ENCODE measurements around the gene ASH1L. TPM values are rescaled to one million over a fixed set of nuclear protein-coding genes. Genes with fewer than 3 reads are reported as not detected.

The ASH1L gene
- total and polyA plus RNA-seq, 3 donors from 2014 or later: 20.6 to 93.0 (median 87.6) TPM

DNA sequence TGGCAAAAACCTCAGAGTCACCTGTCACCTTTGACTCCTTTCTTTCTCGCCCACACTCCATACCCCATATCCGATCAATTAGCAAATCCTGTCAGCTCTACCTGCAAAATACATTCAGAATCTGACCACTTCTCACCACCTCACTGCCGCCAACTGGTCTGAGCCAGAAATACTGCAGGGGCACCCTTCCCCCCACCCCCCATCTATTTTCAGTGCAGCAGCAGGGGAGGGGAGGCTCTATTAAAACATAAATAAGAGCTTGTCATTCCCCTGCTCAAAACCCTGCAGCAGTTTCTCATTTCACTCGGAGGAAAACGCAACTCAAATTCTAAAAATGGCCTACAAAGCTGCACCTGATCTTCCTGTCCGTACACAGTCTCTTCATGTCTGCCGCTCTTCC, 265.2 kb downstream of the ASH1L start:
- intact Hi-C loops (cut with DNase I; ENCODE audit: low total_unique reads): no loop called here
- Histone ChIP-seq H3K9me3 (no peaks in the 10 kb centered on the region), H3K27ac (no peak overlapping the region), H3K4me3 (no peak overlapping the region), H3K27me3 (no peaks in the 10 kb centered on the region), H3K4me1 (no peaks in the 10 kb centered on the region), H3K36me3 (ENCODE audit: low read depth, missing control alignments) (no peaks in the 10 kb centered on the region)
- TF ChIP-seq, protein P1, sequence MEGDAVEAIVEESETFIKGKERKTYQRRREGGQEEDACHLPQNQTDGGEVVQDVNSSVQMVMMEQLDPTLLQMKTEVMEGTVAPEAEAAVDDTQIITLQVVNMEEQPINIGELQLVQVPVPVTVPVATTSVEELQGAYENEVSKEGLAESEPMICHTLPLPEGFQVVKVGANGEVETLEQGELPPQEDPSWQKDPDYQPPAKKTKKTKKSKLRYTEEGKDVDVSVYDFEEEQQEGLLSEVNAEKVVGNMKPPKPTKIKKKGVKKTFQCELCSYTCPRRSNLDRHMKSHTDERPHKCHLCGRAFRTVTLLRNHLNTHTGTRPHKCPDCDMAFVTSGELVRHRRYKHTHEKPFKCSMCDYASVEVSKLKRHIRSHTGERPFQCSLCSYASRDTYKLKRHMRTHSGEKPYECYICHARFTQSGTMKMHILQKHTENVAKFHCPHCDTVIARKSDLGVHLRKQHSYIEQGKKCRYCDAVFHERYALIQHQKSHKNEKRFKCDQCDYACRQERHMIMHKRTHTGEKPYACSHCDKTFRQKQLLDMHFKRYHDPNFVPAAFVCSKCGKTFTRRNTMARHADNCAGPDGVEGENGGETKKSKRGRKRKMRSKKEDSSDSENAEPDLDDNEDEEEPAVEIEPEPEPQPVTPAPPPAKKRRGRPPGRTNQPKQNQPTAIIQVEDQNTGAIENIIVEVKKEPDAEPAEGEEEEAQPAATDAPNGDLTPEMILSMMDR (IDR thresholded peaks at IDR 0.05): no peak
- no peak for TF ChIP-seq POLR2A (IDR thresholded peaks at IDR 0.05)
- WGBS, 2 donors: 73 to 76% methylated on average over 7 of the region's 7 CpGs
- no peak for DNase-seq

DNA sequence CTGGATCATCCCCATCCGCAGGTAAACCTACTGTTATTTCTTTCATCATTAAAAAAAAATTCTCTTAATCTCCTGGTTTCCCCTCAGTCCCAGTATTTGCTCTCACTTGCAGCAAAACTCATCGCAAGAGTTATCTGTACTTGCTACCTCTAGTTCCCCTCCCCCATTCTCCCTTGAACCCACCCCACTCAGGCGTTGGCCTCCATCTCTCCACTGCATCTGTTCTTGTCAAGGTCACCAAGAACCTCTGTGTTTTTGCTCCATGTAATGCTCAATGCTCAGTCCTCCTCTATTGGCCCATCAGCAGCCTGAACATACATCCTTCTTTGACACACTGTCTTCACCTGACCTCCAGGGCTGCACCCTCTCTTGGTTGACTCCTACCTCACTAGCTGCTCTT, 265.9 kb downstream of the ASH1L start:
- WGBS, 2 donors: 64 to 74% methylated on average over 3 of the region's 3 CpGs
- intact Hi-C loops (cut with DNase I; ENCODE audit: low total_unique reads): no loop called here

DNA sequence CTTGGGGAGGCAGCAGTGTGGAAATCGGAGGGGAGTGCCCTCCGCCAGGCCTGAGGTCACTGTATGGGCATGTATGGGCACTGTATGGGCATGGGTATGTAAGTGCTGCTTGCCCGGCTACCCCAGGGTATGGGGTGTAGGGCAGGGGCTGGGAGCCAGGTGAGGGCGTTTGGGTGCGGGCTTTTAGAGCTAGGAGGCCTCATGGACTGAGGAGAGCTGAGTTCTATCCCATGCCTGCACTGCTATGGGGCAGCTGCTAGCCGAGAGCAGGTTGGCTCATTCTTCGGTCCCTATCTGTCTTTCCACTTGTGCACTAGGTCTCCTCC, 266.7 kb downstream of the ASH1L start:
- H3K4me3 ChIP-seq: no peak overlapping the region
- H3K4me1 ChIP-seq: no peaks in the 10 kb centered on the region
- H3K9me3 ChIP-seq: no peaks in the 10 kb centered on the region
- H3K36me3 ChIP-seq (ENCODE audit: low read depth, missing control alignments): no peaks in the 10 kb centered on the region
- no peak for TF ChIP-seq POLR2A (IDR thresholded peaks at IDR 0.05)
- TF ChIP-seq, protein P1 (IDR thresholded peaks at IDR 0.05): no peak
- intact Hi-C loops (cut with DNase I; ENCODE audit: low total_unique reads): no loop called here
- H3K27me3 ChIP-seq: no peaks in the 10 kb centered on the region
- H3K27ac ChIP-seq: no peak overlapping the region
- WGBS, 2 donors: 68 to 80% methylated on average over 6 to 7 of the region's 7 CpGs
- DNase-seq: no peak

More for the DNA sequence above, 265.9 kb downstream of the ASH1L start:
- Histone ChIP-seq H3K27ac (no peak overlapping the region), H3K9me3 (no peaks in the 10 kb centered on the region), H3K4me3 (no peak overlapping the region), H3K36me3 (ENCODE audit: low read depth, missing control alignments) (no peaks in the 10 kb centered on the region), H3K27me3 (no peaks in the 10 kb centered on the region), H3K4me1 (no peaks in the 10 kb centered on the region)
- DNase-seq: no peak
- TF ChIP-seq POLR2A (IDR thresholded peaks at IDR 0.05): no peak
- TF ChIP-seq, protein P1 (IDR thresholded peaks at IDR 0.05): no peak

DNA sequence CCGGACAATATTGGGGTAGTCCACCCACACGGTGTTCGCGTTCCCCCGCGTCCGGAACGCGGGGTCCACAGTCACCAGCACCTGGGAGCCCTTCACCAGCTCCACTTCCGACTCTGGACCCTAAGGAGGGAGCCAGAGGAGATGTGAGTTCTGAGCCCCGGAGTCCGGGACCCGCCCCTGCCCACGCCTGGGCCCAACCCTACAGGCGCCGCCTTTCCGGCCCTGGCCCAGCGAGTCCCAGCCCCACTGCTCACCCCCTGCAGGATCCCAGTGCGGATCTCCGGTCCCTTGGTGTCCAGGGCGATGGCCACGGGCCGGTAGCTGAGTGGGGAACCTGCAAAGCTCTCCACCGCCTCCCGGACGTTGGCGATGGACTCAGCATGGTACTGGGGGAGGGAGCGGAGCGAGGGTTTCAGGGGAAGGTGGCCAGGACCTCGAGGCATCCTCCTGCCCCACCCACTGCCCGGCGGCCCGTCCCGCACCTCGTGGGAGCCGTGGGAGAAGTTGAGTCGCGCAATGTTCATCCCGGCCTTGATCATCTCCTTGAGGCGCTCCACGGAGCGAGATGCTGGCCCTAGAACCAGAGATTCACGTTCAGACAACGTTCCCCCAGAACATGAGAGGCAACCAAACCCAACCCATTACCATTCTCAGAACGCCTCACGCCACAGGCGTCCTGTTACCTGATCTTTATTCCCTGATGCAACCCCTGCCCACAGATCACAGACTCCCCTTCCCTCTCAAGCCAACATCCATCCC, 267.2 kb downstream of the ASH1L start:
- Histone ChIP-seq H3K36me3 (ENCODE audit: low read depth, missing control alignments) (no peaks in the 10 kb centered on the region), H3K27ac (no peak overlapping the region), H3K4me1 (no peaks in the 10 kb centered on the region), H3K4me3 (peak overlapping the region; percentile 5 to 9), H3K9me3 (no peaks in the 10 kb centered on the region), H3K27me3 (no peaks in the 10 kb centered on the region)
- WGBS, 2 donors: 9 to 11% methylated on average over 14 to 44 of the region's 47 CpGs
- TF ChIP-seq, protein P1 (IDR thresholded peaks at IDR 0.05): no peak
- TF ChIP-seq POLR2A (IDR thresholded peaks at IDR 0.05): no peak
- intact Hi-C loops (cut with DNase I; ENCODE audit: low total_unique reads): no loop called here
- DNase-seq: no peak
